ENCODE data around the gene ZNF582.
"Not testable (repeated sequence)": the region's sequence is repeated elsewhere in the genome, so short reads cannot be mapped to it uniquely, and the experiment has no call there.

The ZNF582 gene

GRCh38 chr19:56351208-56351607 is 42.1 kb downstream of the ZNF582 start:
- no peak for DNase-seq (ENCODE audit: low read depth)

GRCh38 chr19:56350416-56351045 is 42.8 kb downstream of the ZNF582 start:
- DNase-seq (ENCODE audit: low read depth), result peak; percentile 26

GRCh38 chr19:56348289-56348877 is 45.0 kb downstream of the ZNF582 start:
- DNase-seq (ENCODE audit: low read depth), result no peak

GRCh38 chr19:56347163-56347778 is 46.1 kb downstream of the ZNF582 start:
- DNase-seq (ENCODE audit: low read depth), result no peak

GRCh38 chr19:56341948-56342347 is 51.4 kb downstream of the ZNF582 start:
- DNase-seq (ENCODE audit: low read depth), result no peak

GRCh38 chr19:56339031-56339430 is 54.3 kb downstream of the ZNF582 start:
- DNase-seq (ENCODE audit: low read depth), result not testable (repeated sequence)

GRCh38 chr19:56337077-56337476 is 56.3 kb downstream of the ZNF582 start:
- not testable (repeated sequence) for DNase-seq (ENCODE audit: low read depth)

- DNase-seq (ENCODE audit: low read depth), result not testable (repeated sequence)
These were observed 58.0 kb downstream of the ZNF582 start for GRCh38 chr19:56335371-56335770.

GRCh38 chr19:56333506-56333905 is 59.8 kb downstream of the ZNF582 start:
- DNase-seq (ENCODE audit: low read depth), result peak; percentile 36
